NCI-H446 (cell line): ENCODE measurements around the gene EEF2.

Experiments
- DNase-seq, 2 experiments: peaks; one replicate each; lab custom pipeline; 2025; lab: John Stamatoyannopoulos, UW

Gene EEF2

DNA sequence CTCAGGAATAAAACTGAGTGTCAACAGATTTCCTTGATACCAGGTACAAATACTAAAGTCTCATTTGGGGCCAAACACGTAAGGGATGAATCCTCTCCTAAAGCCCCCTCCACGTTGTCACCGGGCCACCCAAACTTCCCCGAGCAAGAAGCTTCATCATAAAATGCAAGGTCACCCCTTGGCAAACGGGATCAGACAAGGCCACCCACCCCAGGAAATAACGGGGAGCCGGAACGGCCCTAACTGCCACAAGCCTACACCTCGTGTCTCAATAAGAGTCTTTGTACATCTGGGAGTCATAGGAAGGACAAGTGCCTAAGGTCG lies 717 bp downstream of the EEF2 start:
- DNase-seq, result no peak

DNA sequence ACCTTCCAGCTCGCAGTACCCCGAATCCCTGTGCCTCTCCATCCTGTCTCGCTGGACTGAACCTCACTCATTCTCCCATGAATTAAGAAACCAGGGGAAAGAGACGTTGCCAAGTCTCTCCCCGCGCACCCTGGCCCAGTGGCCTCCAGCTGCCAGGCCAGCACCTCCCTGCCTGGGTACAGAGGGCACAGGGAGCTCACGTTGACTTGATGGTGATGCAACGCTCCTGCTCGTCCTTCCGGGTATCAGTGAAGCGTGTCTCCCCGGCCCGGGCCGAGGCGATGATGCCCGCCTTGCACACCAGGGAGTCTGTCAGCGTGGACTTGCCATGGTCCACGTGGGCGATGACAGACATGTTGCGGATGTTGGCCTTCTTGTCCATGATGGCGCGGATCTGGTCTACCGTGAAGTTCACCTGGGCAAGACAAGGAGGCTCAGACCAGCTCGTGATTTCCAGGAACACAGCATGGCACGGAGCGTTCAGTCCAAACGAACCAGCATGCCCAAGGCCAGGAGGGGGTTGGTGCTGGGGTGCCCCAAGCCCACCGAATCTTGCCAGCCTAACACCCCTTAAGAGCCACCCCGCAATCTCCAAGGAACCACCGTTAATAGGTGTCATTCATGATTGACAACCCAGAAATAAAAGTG lies 1.2 kb downstream of the EEF2 start:
- no peak for DNase-seq

DNA sequence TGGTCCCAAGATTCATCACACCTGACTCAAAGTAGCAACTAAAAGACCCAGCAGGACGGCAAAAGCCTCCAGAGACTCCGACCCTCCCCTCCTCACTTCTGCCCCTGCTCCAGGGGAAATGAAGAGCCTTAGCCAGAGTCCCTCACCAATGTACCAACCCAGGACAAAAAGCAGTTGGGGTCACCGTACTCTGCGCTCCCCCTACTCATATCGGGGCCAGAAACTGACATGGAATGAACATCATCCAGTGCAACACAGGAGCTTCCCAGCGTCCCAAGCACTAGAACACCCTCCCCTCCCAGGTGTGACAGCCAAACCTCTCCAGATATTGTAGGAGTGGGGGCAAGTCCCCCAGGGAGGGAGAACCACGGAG lies 1.7 kb downstream of the EEF2 start:
- no peak for DNase-seq

DNA sequence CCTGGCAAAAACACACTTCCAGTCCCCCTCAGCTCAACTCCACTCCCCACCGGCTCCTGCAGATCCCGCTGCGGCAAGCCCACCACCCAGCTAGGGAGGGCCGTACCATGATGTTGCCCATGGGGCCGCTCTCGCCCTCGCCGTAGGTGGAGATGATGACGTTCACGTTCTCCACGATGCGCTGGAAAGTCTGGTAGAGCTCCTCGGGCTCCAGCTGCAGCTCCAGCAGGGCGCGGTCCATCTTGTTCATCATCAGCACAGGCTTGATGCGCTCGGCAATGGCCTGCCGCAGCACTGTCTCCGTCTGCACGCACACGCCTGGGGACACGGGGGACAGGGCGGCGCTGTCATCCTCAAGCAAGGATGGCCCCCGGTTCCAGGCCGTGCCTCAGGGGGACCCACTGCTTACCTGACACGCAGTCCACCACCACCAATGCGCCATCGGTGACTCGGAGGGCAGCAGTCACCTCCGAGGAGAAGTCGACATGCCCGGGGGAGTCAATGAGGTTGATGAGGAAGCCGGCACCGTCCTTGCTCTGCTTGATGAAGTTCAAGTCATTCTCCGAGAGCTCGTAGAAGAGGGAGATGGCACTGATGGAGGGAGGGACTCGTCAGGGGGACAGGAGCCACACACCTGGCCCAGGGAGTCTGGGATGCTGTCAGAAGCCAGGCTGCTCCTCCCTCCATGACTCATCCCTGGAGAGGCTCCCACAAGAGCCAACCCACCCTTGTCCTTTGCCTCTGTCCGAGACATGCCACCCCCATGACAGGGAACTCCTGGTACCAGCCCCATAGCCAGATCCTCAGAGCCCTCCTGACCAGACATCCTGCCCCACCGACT lies 2.3 kb downstream of the EEF2 start:
- no peak for DNase-seq

DNA sequence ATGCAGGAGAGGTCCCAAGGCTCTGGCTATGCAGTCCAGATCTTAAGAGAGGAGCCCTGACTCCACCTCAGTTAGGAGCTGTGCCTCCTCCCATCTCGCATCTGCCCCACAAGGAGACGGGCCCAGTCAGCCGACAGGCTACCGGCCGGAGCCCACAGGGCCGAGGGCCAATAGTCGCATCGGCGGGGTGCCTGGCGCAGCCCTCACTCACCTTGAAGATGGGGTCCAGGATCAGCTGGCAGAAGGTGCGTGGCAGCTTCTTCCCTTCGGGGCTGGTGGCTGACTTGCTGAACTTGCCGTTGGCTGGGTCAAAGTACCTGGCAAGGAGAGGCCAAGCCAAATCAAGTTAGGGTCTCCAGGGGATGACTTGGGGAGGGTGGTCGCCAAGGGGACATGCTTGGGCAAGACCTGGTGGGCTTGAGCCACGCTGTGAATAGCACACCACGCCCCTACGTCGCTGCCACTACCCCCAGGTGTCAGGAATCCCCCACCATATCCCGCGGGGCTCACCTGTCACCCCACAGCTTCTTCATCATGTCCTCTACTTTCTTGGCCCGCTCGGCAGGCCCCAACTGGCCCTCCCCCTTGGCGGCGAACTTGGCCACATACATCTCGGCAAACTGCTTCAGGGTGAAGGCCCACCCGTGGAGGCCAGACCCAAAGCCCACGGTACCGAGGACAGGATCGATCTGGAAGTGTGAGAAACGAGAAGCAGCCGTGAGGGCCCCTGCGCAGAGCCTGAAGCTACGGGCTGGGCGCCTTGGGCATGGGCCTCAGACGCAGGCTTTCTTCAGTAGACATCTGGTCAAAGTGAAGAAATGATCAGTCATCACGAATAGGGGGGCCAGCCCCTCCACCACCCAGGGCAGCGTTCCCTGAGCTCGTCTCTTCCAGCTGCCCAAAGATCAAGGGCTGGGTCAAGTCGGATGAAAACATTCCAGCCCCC lies 3.3 kb downstream of the EEF2 start:
- DNase-seq, result no peak

DNA sequence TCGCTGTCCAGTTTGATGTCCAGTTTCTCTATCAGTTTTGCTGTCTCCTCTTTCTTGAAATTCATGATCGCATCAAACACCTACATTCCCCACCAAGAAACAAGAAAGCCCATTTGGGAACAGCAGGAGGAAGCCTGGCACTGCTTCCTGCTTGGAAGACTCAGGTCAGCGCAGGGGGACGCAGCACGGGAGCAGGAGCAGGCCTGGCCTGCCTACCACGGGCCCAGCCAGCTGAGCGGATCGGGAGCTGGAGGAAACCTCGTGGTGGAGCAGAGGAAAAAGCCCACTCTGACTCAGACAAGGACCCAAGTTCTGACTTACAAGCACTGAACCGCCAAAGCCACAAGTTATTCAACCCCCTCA lies 3.9 kb downstream of the EEF2 start:
- DNase-seq, result no peak

DNA sequence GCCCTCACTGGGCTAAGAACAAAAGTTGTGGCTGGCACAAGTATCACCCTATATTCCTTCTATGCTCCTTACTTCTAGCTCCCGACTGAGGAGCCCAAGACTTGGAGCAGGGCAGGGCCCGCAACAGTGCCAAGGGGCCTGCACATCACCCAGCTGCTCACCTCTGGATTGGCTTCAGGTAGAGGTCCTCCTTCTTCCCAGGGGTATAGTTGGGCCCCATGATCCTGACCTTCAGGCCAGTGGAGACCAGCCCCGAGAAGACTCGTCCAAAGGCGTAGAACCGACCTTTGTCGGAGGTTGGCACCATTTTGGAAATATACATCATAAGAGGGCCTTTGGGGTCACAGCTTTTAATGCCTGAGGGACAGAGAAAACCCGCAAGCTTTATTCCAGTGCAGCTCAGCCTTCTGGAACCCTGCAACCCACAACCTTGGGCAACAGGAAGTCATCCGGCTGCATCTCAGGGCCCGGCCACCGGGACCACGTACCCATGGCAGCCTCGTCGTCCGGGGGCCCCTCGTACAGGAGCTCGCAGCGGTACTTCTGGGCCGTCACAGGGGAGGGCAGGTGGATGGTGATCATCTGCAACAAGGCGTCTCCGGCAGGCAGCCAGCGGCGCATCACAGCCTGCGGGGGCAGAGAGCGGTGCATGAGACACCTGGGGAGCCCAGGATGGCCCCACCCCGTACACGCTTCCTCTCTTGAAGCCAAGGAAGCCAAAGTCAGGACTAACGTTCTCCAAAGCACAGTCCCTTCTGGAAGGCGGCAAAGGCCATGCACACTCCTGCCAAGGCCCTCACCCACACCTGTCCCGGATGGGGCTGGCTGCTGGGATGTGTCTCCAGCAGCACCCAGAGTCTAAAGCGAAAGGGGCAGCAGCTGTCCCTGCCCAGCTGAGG lies 4.7 kb downstream of the EEF2 start:
- no peak for DNase-seq

DNA sequence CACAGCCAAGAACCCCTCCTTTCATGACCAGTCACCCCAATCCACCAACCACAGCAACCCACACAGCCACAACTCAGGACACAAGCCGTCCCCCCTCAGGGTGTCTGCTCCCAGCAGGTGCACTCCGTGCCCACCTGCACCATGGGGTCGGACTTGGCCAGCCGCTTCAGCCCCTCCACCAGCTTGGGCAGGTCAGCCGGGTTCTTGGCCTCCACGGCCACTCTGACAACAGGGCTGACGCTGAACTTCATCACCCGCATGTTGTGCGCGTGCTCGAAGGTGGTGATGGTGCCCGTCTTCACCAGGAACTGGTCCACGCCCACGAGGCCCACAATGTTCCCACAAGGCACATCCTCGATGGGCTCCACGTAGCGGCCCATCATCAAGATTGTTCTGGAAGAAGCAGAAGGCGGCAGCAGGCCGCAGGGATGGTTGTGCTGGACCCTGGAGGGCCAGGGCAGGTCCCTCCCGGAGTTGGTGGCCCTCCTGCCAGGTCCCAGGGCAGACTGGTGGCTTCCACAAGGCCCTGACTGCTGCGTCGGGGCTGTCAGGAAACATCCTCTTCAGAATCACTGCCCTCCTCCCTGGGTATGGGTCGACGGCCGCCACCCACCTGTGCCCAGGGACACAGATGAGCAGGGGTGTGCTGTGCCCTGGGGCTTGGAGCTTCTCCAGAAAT lies 5.5 kb downstream of the EEF2 start:
- DNase-seq, result no peak

DNA sequence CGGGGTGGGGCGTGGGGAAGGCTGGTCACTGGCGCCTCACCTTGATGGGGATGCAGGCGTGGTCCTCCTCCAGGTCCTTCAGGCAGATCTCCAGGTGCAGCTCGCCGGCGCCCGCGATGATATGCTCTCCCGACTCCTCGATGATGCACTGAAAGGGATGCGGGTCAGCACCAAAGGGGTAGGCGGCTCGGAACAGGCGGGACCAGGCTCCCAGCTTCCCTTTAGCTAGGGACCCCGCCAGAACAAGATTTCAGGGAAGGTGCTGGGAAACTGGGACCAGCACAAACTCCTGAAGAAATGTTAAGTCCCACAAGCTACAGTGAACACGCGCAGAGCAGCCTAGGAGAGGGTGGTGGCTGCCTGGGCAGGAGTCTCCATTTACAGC lies 6.0 kb downstream of the EEF2 start:
- DNase-seq, result no peak

DNA sequence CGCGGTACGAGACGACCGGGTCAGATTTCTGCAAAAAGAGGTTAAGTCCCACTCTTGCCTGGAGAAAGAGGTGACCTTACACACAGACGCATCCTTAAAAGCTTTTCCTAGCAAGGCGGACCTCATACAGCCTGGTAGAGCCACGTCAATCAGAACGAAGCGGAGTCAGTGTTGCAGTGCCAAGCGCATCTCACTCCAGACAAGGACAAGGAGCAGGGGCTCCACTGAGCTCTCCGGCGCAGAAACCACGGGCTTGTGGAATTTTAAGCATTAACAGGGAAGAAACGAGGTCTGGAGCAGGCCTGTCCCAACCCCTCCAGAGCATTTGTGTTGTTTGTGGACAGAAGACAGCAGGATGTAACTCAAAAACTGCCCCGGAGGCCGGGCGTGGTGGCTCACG lies 7.1 kb downstream of the EEF2 start:
- DNase-seq, result no peak

DNA sequence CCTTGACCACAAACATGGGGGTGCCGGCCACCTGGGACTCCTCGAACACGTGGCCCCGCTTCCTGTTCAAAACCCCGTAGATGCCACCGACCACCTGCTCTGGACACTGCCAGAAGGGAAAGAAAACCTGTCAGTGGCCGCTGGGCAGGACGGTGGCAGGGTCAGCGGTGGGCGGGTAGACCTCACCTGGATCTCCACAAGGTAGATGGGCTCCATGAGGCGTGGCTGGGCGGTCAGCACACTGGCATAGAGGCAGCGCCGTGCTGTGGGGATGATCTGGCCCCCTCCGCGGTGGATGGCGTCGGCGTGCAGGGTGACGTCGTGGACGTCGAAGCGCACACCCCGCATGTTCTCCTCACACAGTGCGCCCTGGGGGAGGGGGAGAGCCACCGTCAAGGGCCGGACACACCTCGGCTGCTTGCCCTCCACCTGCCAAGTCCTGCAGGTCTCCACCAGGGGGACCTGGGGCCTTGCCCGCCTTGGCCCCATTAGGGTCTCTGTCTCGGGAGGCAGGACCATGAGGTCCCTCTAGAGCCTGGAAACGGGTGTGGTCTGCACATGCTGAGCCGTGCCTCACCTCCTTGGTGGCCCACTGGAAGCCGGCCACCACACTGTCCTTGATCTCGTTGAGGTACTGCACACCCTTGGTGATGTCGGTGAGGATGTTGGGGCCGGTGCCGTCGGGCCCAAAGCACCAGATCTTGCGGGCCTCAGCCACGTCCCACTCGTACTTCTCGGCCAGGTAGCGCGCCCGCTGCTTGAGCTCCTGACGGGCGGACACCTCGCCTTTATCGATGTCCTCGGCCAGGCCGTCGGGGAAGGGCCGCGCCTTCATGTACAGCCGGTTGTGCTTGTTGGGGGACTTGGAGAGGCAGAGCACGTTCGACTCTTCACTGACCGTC lies 7.8 kb downstream of the EEF2 start:
- no peak for DNase-seq

DNA sequence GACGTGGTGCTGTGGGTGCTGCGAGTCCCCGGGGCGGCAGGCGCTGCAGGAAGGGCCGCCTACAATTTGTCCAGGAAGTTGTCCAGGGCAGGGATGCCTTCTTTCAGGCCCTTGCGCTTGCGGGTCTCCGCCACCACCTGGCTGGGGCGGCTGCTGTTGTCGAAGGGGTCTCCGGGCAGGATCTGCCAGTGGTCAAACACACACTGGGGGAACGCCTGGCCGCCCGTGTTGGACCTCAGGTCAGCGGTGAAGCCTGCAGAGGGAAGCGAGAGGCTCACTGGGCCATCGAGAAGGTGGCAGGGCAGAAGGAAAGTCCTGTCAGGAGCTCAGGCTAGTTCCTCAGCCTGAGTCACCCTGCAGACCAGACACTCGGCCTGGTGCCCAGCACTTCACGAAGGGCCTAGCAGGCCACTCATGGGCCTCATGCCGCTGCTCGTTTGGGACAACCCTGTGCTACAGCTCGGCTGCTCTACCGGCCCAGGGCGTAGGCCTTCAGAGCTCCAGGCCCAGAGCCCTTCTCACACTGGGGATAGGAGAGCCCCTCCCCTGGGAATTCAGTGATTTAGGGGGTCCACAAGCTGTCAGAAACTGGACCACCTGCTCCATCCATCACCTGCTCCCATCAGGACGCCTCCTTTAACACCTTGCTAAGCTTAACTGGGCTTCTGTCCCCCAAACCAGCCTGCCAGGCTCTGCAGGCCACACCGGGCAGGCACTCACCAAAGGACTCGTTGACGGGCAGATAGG lies 8.6 kb downstream of the EEF2 start:
- DNase-seq, result no peak

DNA sequence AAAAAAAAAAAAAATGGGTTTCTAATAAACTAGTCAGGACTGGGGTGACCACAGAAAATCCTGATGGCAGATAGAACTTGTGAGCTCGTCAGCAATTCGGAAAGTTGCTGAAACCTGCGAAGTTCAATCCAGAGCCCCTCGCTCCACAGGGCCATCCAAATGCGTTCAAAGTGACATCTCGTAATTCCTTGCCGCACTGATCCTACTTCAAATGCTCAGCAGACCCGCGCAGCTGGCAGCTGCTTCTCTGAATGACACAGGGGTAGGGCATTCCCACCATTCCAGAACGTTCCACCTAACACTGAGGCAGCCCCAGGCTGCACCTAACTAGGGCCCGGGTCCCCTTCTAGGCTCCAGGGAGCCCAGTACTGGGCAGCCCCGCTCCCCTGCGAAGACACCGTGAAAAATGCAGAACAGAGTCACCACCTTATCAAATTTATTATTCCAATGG lies 9.6 kb downstream of the EEF2 start:
- DNase-seq, result no peak

DNA sequence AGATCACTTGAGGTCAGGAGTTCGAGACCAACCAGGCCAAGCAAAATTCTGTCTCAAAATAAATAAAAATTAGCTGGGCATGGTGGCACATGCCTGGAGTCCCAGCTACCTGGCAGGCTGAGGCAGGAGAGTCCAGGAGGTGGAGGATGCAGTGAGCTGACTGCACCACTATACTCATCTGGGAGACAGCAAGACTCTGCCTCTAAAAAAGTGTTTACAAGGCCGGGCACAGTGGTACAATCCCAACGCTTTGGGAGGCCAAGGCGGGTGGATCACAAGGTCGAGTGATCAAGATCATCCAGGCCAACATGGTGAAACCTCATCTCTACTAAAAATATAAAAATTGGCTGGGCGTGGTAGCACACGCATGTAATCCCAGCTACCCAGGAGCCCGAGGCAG lies 10.1 kb downstream of the EEF2 start:
- no peak for DNase-seq

DNA sequence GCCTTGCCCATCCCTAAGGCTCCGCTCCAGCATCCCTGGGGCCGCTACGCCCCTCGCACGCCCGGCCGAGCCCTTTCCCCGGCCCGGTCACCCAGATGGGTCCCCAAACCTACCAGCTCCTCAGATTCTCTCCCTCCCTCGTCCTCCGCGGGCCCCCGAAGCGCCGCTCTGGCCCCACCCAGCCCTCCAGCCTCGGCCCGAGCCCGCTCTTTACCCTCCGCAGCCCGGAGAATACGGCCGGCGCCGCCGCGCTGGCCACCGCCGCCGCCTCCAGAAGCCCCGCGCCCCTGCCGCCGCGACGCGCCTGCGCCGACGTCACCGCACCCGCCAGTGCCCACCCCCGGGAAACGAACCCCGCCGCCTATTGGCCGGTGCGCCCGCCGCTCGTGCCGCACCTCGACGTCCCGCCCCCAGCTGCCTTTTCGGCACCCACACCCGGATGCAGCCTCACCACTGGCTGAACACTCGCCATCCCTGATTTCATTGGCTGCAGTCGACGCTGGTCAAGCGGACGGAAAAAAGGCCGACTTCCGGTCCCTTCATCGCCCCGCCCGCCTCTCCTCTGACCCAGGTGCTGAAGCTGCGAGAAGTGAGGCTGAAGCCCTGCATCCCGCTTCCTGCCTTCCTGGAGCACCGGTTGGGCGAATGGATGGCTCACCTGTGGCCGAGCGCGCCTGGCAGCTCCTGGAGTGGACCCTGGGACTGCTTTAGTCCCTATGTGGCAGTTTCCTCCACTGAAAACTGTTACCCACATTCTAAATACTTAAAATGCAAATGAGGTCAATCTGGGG lies 14.3 kb downstream of the EEF2 start, which contains the start of gene DAPK3:
Gene DAPK3, minus strand, starts transcription at position 292 of the 791 bp plus-strand sequence. CDS start 1,364 bp downstream, outside the sequence.
- DNase-seq, result peak; percentile 92 to 99

DNA sequence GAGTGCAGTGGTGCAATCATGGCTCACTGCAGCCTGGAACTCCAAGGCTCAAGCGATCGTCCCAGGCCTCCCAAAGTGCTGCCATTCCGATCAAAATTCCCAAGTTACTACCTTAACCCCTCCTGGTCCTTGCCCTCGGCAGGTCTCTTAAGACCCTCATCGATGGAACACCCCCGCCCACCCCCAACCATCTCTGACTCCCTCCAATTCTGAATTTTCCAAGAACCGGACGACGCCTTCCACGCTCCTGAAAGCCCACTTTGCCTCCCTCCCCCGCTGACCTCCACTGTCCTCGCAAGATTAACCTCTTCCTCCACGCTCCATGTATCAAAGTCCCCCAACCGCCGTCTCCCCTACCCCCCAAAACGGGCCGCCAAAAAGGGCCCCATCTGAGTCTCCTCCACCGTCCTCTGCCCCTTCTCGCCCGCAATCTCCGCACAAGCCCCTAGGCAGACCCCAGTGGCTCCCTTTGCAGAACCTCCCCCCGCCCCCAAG lies 14.9 kb downstream of the EEF2 start:
- no peak for DNase-seq

DNA sequence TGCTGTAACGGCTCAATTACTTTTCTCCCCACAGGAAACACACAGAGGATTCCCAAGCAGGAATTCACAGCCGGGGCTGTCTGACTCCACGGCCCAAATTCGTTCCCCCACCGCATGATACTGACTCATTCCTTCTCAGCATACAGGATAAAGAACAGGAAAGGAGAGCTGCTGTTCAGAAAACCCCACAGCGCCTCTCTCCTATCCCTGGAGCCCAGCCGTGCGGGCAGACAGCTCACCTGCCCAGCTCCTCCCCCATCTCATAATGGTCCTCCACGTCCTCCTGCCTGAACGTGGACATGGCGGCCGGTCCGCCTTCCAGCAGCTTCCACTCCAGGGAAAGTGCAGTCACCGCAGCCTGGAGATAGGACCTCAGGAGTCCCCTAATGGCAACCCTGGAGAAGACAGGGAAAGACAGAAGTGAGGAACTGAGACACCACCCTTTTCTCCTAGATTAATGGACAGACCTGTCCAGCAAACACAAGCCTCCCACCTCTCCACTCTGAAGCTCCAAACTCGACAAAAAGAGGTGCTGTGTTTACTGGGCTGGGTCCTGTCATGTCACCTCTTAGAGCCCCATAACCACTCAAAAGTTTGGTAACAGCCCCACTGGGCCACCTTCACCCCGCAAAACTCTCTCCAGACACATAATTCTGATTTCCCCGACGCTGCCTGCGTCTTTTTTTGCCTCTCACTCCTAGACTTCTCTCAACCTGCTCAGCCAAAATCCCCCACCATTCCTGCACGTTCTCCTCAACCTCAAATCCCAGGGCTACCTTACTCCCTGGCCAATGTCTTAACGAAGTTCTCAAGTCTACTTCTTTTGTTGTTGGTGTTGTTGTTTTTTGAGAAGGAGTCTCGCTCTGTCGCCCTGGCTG lies 15.6 kb downstream of the EEF2 start:
- no peak for DNase-seq
